ENCODE measurements around the gene ACOD1. TPM values are rescaled to one million over a fixed set of nuclear protein-coding genes. Genes with fewer than 3 reads are reported as not detected.

ACOD1 gene
- total and polyA plus RNA-seq, 3 donors from 2014 or later: 0.12 TPM; not detected in 2

DNA sequence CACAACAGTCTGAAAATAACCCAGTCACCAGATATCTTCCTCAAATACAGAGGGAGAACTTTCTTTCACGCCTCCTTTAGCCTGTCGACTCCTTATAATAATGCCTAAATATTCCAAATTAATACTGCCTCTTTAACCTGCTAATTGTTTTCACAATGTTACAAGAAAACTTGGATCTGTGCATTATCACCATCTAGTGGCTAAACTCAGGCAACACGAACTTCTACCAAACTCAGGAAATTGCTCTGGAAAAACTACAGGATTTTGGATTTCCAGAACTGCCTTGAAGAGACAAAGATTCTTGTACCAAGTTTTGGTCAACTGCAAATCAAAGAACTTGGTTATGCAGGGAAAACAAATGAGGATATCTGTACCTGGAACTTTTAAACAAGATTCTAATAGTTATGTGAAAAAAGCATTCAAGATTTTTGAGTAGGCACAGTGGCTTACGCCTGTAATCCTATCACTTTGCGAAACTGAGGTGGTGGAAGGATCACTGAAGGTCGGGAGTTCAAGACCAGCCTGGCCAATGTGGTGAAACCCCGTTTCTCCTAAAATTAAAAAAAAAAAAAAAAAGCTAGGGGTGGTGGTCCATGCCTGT is 54.4 kb downstream of the ACOD1 start:
- Histone ChIP-seq H3K27ac (peak overlapping the region in 1 of 2 donors; percentile 46), H3K4me1 (peaks cover 14% of the 10 kb centered on the region), H3K9me3 (no peaks in the 10 kb centered on the region), H3K27me3 (no peaks in the 10 kb centered on the region), H3K36me3 (ENCODE audit: low read depth, missing control alignments) (no peaks in the 10 kb centered on the region), H3K4me3 (no peak overlapping the region)
- DNase-seq: no peak
- no peak for TF ChIP-seq POLR2A (IDR thresholded peaks at IDR 0.05)
- TF ChIP-seq, protein P1, sequence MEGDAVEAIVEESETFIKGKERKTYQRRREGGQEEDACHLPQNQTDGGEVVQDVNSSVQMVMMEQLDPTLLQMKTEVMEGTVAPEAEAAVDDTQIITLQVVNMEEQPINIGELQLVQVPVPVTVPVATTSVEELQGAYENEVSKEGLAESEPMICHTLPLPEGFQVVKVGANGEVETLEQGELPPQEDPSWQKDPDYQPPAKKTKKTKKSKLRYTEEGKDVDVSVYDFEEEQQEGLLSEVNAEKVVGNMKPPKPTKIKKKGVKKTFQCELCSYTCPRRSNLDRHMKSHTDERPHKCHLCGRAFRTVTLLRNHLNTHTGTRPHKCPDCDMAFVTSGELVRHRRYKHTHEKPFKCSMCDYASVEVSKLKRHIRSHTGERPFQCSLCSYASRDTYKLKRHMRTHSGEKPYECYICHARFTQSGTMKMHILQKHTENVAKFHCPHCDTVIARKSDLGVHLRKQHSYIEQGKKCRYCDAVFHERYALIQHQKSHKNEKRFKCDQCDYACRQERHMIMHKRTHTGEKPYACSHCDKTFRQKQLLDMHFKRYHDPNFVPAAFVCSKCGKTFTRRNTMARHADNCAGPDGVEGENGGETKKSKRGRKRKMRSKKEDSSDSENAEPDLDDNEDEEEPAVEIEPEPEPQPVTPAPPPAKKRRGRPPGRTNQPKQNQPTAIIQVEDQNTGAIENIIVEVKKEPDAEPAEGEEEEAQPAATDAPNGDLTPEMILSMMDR (IDR thresholded peaks at IDR 0.05): peak in 2 of 3 experiments; percentile 52 to 65
- intact Hi-C loops (cut with DNase I; ENCODE audit: low total_unique reads): no loop called here
- WGBS, 2 donors: 59 to 66% methylated on average over 7 of the region's 7 CpGs

Other genes starting within 250 kb of the ACOD1 start
- gene KCTD12, start 62.1 kb upstream of the ACOD1 start, total RNA-seq: 100 to 1,000 TPM in 1 of 2 donors, 10 to 100 TPM in 1; 86.8 to 127 TPM
- 63.9 TPM for gene KCTD12, start 62.1 kb upstream of the ACOD1 start, polyA plus RNA-seq (ENCODE audit: insufficient read depth, low read depth, low replicate concordance)
- 10 to 100 TPM; 28.1 to 39.2 TPM for gene CLN5, start 43.6 kb downstream of the ACOD1 start, total RNA-seq
- 30.5 TPM for gene CLN5, start 43.6 kb downstream of the ACOD1 start, polyA plus RNA-seq (ENCODE audit: insufficient read depth, low read depth, low replicate concordance)
- 100 to 1,000 TPM in 1 of 2 donors, 10 to 100 TPM in 1; 84.0 to 111 TPM for gene FBXL3, start 78.6 kb downstream of the ACOD1 start, total RNA-seq
- gene FBXL3, start 78.6 kb downstream of the ACOD1 start, polyA plus RNA-seq (ENCODE audit: insufficient read depth, low read depth, low replicate concordance): 51.0 TPM